OCI-LY7 (cell line): ENCODE results near the gene ZNF24. TPM values are rescaled to one million over a fixed set of nuclear protein-coding genes. Genes with fewer than 3 reads are reported as not detected.

Experiments used
- BruUV-seq: library from RNA; stranded (reverse); fragments of 400-500 nt; replicated peaks from 2 replicates; lab custom pipeline; 2021; lab: Mats Ljungman, UMichigan
- CTCF ChIA-PET: fragments of 300-600 bp; sonication (Branson Sonifier 250); formaldehyde crosslinking; loops from one replicate; lab custom pipeline; 2022; ENCODE audit warnings: antibody characterized with exemption; ENCODE audit not compliant: unreplicated experiment; lab: Charles Lee
- POLR2A ChIA-PET: fragments of 300-600 bp; sonication (Branson Sonifier 250); formaldehyde crosslinking; loops from one replicate; lab custom pipeline; 2022; ENCODE audit warnings: antibody characterized with exemption; lab: Charles Lee
- DNase-seq: peaks from one replicate; pipeline ENCODE4 v3.0.0-alpha.2; 2015; ENCODE audit warnings: low spot score
- H2AFZ ChIP-seq: fragments of 200-600 bp; sonication (generic), shearing (Covaris generic); 2 replicates; pipeline ENCODE4 v1.6.1; 2014; ENCODE audit warnings: mild to moderate bottlenecking, antibody characterized with exemption, low read length, moderate library complexity
- H3K27ac ChIP-seq: fragments of 200-600 bp; sonication (generic); 2 replicates; pipeline ENCODE4 v1.5.1; 2014; ENCODE audit warnings: mixed run types, low read depth, mild to moderate bottlenecking, moderate library complexity, low read length, inconsistent platforms; ENCODE audit not compliant: poor library complexity, severe bottlenecking
- H3K36me3 ChIP-seq: fragments of 200-600 bp; sonication (generic); 2 replicates; pipeline ENCODE4 v1.6.1; 2014; ENCODE audit warnings: mild to moderate bottlenecking, antibody characterized with exemption, low read length, moderate library complexity, mixed read lengths; ENCODE audit not compliant: insufficient read depth
- H3K4me1 ChIP-seq: fragments of 200-600 bp; sonication (generic); 2 replicates; pipeline ENCODE4 v1.5.1; 2014; ENCODE audit warnings: mild to moderate bottlenecking, low read length; ENCODE audit not compliant: insufficient read depth, poor library complexity, severe bottlenecking
- H3K4me2 ChIP-seq: fragments of 200-600 bp; sonication (generic); 2 replicates; pipeline ENCODE4 v1.6.1; 2014; ENCODE audit warnings: mild to moderate bottlenecking, low read length
- H3K4me3 ChIP-seq: fragments of 200-600 bp; sonication (generic); 2 replicates; pipeline ENCODE4 v1.5.1; 2014; ENCODE audit warnings: mild to moderate bottlenecking, low read depth, low read length; ENCODE audit not compliant: poor library complexity, severe bottlenecking
- H3K79me2 ChIP-seq: fragments of 200-600 bp; sonication (generic); 2 replicates; pipeline ENCODE4 v1.6.1; 2016; ENCODE audit warnings: low read depth, mild to moderate bottlenecking, low read length, moderate library complexity, mixed read lengths; ENCODE audit not compliant: insufficient read depth
- H3K9me2 ChIP-seq: fragments of 200-600 bp; sonication (generic); 2 replicates; pipeline ENCODE4 v1.6.1; 2016; ENCODE audit warnings: mild to moderate bottlenecking, low read length, mixed read lengths; ENCODE audit not compliant: insufficient read depth
- H3K9me3 ChIP-seq: fragments of 200-600 bp; sonication (generic); 2 replicates; pipeline ENCODE4 v1.6.1; 2014; ENCODE audit warnings: mild to moderate bottlenecking, mixed run types, low read length, mixed read lengths
- H4K20me1 ChIP-seq: fragments of 200-600 bp; sonication (generic); 2 replicates; pipeline ENCODE4 v1.6.1; 2014; ENCODE audit warnings: mild to moderate bottlenecking, antibody characterized with exemption, low read length, moderate library complexity, mixed read lengths; ENCODE audit not compliant: insufficient read depth
- CTCF ChIP-seq: fragments of 200-600 bp; sonication (generic); conservative IDR thresholded peaks from 2 replicates; pipeline ENCODE4 v1.5.1; 2014; ENCODE audit warnings: mild to moderate bottlenecking, antibody characterized with exemption, low read length, moderate library complexity, mixed read lengths
- EZH2phosphoT487 ChIP-seq: fragments of 200-600 bp; sonication (generic); IDR thresholded peaks from 2 replicates; pipeline ENCODE4 v1.6.1; 2018; ENCODE audit warnings: low read depth, borderline replicate concordance, mild to moderate bottlenecking, mixed run types, antibody characterized with exemption, low read length, moderate library complexity, mixed read lengths
- intact Hi-C: fragments of 100-400 bp; cut with micrococcal nuclease; formaldehyde crosslinking; loops from one replicate; pipeline ENCODE4 v1.10.0; 2022; ENCODE audit not compliant: unreplicated experiment
- total RNA-seq, 2 experiments: library from RNA; depleted of rRNA in 1 of 2; stranded (reverse); fragments of >200 nt in 1 of 2; shearing (Covaris generic) in 1 of 2; gene quantifications; 2 replicates each; pipeline ENCODE4 v1.2.3, GENCODE V29; 2014 to 2022

Gene ZNF24
- total RNA-seq, 2 experiments from 2014 or later = 13.6 to 29.8 TPM

DNA sequence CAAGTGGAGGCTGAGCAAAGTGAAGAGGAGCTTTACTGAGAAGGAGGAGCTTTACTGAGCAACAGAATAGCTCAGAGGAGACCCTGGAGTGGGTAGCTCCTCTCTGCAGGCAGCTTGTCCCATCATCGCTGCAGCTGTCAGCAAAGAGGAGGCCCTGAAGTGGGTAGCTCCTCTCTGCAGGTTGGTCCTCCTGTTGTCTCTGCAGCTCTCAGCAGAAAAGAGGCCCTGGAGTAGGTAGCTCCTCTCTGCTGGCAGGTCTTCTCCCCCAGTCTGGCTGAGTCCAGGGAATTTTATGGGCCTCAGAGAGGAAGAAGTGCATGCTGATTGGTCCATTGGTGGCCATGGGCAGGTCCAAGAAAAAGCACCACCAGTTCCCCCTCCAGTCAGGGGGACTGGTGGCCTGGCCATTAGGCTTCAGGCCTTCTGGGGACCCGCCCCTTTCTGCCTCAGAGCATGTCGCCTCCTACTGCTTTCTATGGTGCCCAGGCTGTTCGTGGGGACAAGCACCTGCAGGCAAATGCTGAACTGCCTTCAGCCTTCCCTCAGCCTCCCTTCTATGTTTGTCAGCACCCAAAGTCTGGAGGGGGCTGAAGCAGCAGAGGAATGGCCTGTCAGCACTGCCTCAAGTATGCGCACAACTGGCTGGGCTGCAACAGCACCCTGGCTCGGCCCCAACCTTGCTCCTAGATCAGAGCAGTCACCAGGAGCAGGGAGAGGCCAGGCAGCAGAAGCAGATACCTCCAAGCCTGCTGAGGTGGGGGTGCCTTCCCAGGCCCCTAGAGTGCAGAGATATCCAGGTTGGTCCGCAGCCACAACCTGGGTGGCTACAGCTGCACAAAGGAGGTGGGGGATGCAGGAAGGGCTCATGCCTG, 60.1 kb downstream of the ZNF24 start:
- ChIA-PET CTCF (no interaction called here), POLR2A (interaction anchor here (0.5 kb wide), 2 partner anchors 44 to 119 kb away, joined by 4 read pairs; partner anchors contain the start of gene ZNF397)
- H4K20me1 ChIP-seq = no peaks in the 10 kb centered on the region
- no peak overlapping the region for H3K27ac ChIP-seq
- no TSS peak for BruUV-seq
- H3K79me2 ChIP-seq = no peaks in the 10 kb centered on the region
- H3K4me3 ChIP-seq = no peak overlapping the region
- no peaks in the 10 kb centered on the region; the same call in 1 of the 2 replicates for H3K36me3 ChIP-seq
- no peak overlapping the region for H2AFZ ChIP-seq
- H3K4me2 ChIP-seq = no peak overlapping the region
- no peaks in the 10 kb centered on the region for H3K4me1 ChIP-seq
- H3K9me2 ChIP-seq = no peaks in the 10 kb centered on the region
- intact Hi-C loops = no loop called here
- TF ChIP-seq CTCF = no peak
- no peak for TF ChIP-seq EZH2phosphoT487
- no peaks in the 10 kb centered on the region for H3K9me3 ChIP-seq
- peak; percentile 22 for DNase-seq

- TF ChIP-seq CTCF (no peak), EZH2phosphoT487 (no peak)
- POLR2A ChIA-PET = no interaction called here
Observed at GRCh38 chr18:35282353-35282752, 61.9 kb downstream of the ZNF24 start.

More at GRCh38 chr18:35282353-35282752, 61.9 kb downstream of the ZNF24 start:
- Histone ChIP-seq H3K9me3 (no peaks in the 10 kb centered on the region), H3K4me1 (no peaks in the 10 kb centered on the region), H3K27ac (no peak overlapping the region), H3K36me3 (no peaks in the 10 kb centered on the region; the same call in 1 of the 2 replicates), H2AFZ (no peak overlapping the region), H3K4me3 (no peak overlapping the region), H3K9me2 (no peaks in the 10 kb centered on the region), H3K79me2 (no peaks in the 10 kb centered on the region), H4K20me1 (no peaks in the 10 kb centered on the region), H3K4me2 (no peak overlapping the region)
- CTCF ChIA-PET = no interaction called here
- no TSS peak for BruUV-seq
- intact Hi-C loops = no loop called here
- DNase-seq = no peak

Other genes with a start within 250 kb of the ZNF24 start
- 8.0 and 11.8 TPM in 2 replicates for gene ZNF397, start 103.4 kb downstream of the ZNF24 start, total RNA-seq (2014; rRNA removed; shearing (Covaris generic))
- gene ZNF397, start 103.4 kb downstream of the ZNF24 start, total RNA-seq (2022) = 14.9 and 15.6 TPM in 2 replicates
- 4.3 and 7.5 TPM in 2 replicates for gene ZSCAN30, start 54.2 kb downstream of the ZNF24 start, total RNA-seq (2014; rRNA removed; shearing (Covaris generic))
- 7.6 and 9.1 TPM in 2 replicates for gene ZSCAN30, start 54.2 kb downstream of the ZNF24 start, total RNA-seq (2022)
- 0.13 and 0.38 TPM in 2 replicates for gene ZNF396, start 32.9 kb upstream of the ZNF24 start, total RNA-seq (2014; rRNA removed; shearing (Covaris generic))
- 0.87 and 1.1 TPM in 2 replicates for gene ZNF396, start 32.9 kb upstream of the ZNF24 start, total RNA-seq (2022)
- 5.9 and 13.1 TPM in 2 replicates for gene INO80C, start 153.5 kb upstream of the ZNF24 start, total RNA-seq (2014; rRNA removed; shearing (Covaris generic))
- gene INO80C, start 153.5 kb upstream of the ZNF24 start, total RNA-seq (2022) = 9.5 and 10.3 TPM in 2 replicates
- gene GALNT1, start 237.3 kb upstream of the ZNF24 start, total RNA-seq (2014; rRNA removed; shearing (Covaris generic)) = 22.0 and 27.7 TPM in 2 replicates
- gene GALNT1, start 237.3 kb upstream of the ZNF24 start, total RNA-seq (2022) = 32.8 and 37.2 TPM in 2 replicates